ENCODE data around the gene ZNF256. TPM values are rescaled to one million over a fixed set of nuclear protein-coding genes. Genes with fewer than 3 reads are reported as not detected.

ZNF256 gene
- total and polyA plus RNA-seq, 2 of the 13 experiments (the other 11 are each of a cell fraction or from before 2014, with no cell fraction given): 3.8 to 6.0 TPM

DNA sequence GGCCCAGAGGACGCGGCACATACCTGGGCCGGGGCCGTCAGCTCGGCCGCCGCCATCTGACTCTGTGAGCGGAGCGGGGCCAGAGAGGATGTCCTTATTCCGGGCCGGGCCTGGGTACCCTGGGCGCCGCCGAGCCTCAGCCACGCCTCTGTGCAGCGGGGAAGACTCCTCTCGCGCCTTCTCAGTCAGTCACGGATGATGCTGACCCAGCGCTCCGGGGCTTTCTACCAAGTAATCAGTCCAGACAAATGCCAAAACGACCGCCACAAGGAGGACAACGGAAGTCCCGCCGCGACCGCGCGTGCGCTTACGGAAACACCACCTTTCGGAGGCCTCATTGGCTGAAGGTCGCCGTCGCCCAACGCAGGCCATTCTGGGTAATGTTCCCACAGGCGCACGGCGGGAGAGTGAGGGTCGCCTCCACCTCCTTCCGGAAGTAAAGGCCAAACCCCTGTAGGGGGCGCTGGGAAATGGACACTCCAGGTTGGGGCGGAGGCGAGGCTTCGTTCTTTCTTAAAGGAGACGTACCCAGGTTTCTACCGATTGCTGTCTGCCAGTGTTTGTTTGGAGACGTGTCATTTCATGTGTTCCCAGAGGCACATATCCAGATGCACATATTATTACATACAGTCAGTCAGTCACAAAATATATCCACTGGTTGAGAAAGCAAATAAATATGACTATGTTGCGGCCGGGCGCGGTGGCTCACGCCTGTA is at the start of gene ZNF256 (continued):
- TF ChIP-seq, protein P1, sequence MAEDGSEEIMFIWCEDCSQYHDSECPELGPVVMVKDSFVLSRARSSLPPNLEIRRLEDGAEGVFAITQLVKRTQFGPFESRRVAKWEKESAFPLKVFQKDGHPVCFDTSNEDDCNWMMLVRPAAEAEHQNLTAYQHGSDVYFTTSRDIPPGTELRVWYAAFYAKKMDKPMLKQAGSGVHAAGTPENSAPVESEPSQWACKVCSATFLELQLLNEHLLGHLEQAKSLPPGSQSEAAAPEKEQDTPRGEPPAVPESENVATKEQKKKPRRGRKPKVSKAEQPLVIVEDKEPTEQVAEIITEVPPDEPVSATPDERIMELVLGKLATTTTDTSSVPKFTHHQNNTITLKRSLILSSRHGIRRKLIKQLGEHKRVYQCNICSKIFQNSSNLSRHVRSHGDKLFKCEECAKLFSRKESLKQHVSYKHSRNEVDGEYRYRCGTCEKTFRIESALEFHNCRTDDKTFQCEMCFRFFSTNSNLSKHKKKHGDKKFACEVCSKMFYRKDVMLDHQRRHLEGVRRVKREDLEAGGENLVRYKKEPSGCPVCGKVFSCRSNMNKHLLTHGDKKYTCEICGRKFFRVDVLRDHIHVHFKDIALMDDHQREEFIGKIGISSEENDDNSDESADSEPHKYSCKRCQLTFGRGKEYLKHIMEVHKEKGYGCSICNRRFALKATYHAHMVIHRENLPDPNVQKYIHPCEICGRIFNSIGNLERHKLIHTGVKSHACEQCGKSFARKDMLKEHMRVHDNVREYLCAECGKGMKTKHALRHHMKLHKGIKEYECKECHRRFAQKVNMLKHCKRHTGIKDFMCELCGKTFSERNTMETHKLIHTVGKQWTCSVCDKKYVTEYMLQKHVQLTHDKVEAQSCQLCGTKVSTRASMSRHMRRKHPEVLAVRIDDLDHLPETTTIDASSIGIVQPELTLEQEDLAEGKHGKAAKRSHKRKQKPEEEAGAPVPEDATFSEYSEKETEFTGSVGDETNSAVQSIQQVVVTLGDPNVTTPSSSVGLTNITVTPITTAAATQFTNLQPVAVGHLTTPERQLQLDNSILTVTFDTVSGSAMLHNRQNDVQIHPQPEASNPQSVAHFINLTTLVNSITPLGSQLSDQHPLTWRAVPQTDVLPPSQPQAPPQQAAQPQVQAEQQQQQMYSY (CRISPR knock-in tag; IDR thresholded peaks at IDR 0.05): no peak
- no peak for TF ChIP-seq STAT5B (CRISPR knock-in tag; IDR thresholded peaks at IDR 0.05)
- TF ChIP-seq ZNF235 (CRISPR knock-in tag; IDR thresholded peaks at IDR 0.05; ENCODE audit: borderline replicate concordance): no peak
- TF ChIP-seq, protein P2, sequence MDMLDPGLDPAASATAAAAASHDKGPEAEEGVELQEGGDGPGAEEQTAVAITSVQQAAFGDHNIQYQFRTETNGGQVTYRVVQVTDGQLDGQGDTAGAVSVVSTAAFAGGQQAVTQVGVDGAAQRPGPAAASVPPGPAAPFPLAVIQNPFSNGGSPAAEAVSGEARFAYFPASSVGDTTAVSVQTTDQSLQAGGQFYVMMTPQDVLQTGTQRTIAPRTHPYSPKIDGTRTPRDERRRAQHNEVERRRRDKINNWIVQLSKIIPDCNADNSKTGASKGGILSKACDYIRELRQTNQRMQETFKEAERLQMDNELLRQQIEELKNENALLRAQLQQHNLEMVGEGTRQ (IDR thresholded peaks at IDR 0.05; ENCODE audit: low read depth, low read length): no peak
- TF ChIP-seq, protein P2 (CRISPR knock-in tag; IDR thresholded peaks at IDR 0.05; ENCODE audit: borderline replicate concordance): no peak
- TF ChIP-seq ZSCAN31 (CRISPR knock-in tag; IDR thresholded peaks at IDR 0.05; ENCODE audit: low read depth): peak; percentile 82; the same call in 1 of the 2 replicates
- no peak for TF ChIP-seq MTF1 (CRISPR knock-in tag; IDR thresholded peaks at IDR 0.05)
- no peak for TF ChIP-seq CHCHD3 (CRISPR knock-in tag; IDR thresholded peaks at IDR 0.05)
- TF ChIP-seq DBP (CRISPR knock-in tag; IDR thresholded peaks at IDR 0.05; ENCODE audit: not compliant biosample characterization): no peak
- TF ChIP-seq JUN (CRISPR knock-in tag; IDR thresholded peaks at IDR 0.05): 0 out of 2 replicates have a peak, but pooled peaks have one; percentile 38
- no peak for TF ChIP-seq ONECUT2 (CRISPR knock-in tag; IDR thresholded peaks at IDR 0.05)
- peak; percentile 57; the same call in 1 of the 3 replicates for TF ChIP-seq MXI1 (IDR thresholded peaks at IDR 0.05; ENCODE audit: borderline replicate concordance, low read depth, low read length)
- TF ChIP-seq CCAR2 (optimal IDR thresholded peaks at IDR 0.05; ENCODE audit: low read depth, low read length): no peak
- no peak for TF ChIP-seq PRMT3 (CRISPR knock-in tag; IDR thresholded peaks at IDR 0.05; ENCODE audit: borderline replicate concordance, low read depth)
- no peak for TF ChIP-seq ZNF263 (CRISPR knock-in tag; IDR thresholded peaks at IDR 0.05)
- peak; percentile 66; the same call in 1 of the 2 replicates for TF ChIP-seq ZMYM3 (CRISPR knock-in tag; IDR thresholded peaks at IDR 0.05)
- TF ChIP-seq ZBTB7B (CRISPR knock-in tag; IDR thresholded peaks at IDR 0.05): 0 out of 2 replicates have a peak, but pooled peaks have one; percentile 23
- no peak for TF ChIP-seq JUNB (CRISPR knock-in tag; IDR thresholded peaks at IDR 0.05; ENCODE audit: borderline replicate concordance)
- TF ChIP-seq ZNF44 (CRISPR knock-in tag; IDR thresholded peaks at IDR 0.05): no peak
- no peak for TF ChIP-seq HDAC6 (IDR thresholded peaks at IDR 0.05; ENCODE audit: low read depth, low read length)
- TF ChIP-seq ZKSCAN1 (IDR thresholded peaks at IDR 0.05; ENCODE audit: low read length): no peak
- TF ChIP-seq, protein P3, sequence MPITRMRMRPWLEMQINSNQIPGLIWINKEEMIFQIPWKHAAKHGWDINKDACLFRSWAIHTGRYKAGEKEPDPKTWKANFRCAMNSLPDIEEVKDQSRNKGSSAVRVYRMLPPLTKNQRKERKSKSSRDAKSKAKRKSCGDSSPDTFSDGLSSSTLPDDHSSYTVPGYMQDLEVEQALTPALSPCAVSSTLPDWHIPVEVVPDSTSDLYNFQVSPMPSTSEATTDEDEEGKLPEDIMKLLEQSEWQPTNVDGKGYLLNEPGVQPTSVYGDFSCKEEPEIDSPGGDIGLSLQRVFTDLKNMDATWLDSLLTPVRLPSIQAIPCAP (CRISPR knock-in tag; IDR thresholded peaks at IDR 0.05; ENCODE audit: low read depth): no peak
- no peak for TF ChIP-seq ZNF160 (CRISPR knock-in tag; IDR thresholded peaks at IDR 0.05)
- no peak; the same call in 1 of the 2 replicates for TF ChIP-seq RFXANK (CRISPR knock-in tag; IDR thresholded peaks at IDR 0.05)
- no peak for TF ChIP-seq ARNT (IDR thresholded peaks at IDR 0.05)

All from HepG2 (cell line).